H1 (cell line): ENCODE results near the gene ADCY7. TPM values are rescaled to one million over a fixed set of nuclear protein-coding genes. Genes with fewer than 3 reads are reported as not detected.

Experiments used
- ATF2 ChIP-seq: IDR thresholded peaks from 2 replicates; pipeline ENCODE4 v1.6.1; 2012; ENCODE audit warnings: low read length, inconsistent platforms
- CHD1 ChIP-seq: IDR thresholded peaks from 2 replicates; pipeline ENCODE4 v1.6.1; 2012; ENCODE audit warnings: low read depth, low read length, improper control_type of control experiment
- CHD7 ChIP-seq: fragments of 300-600 bp; sonication (generic); IDR thresholded peaks from 2 replicates; pipeline ENCODE4 v1.7.1; 2012; ENCODE audit warnings: low read length, moderate library complexity, mild to moderate bottlenecking, inconsistent platforms; ENCODE audit not compliant: insufficient replicate concordance
- GTF2F1 ChIP-seq: IDR thresholded peaks from 2 replicates; pipeline ENCODE4 v1.6.1; 2012; ENCODE audit warnings: low read depth, low read length, improper control_type of control experiment, borderline replicate concordance
- HDAC6 ChIP-seq: IDR thresholded peaks from one replicate; pipeline ENCODE4 v1.7.1; 2012; ENCODE audit warnings: low read depth, mild to moderate bottlenecking, inconsistent platforms, low read length, moderate library complexity
- SIX5 ChIP-seq: IDR thresholded peaks from 2 replicates; pipeline ENCODE4 v1.6.1; 2011; ENCODE audit warnings: mild to moderate bottlenecking, low read depth, low read length
- SP2 ChIP-seq: IDR thresholded peaks from 2 replicates; pipeline ENCODE4 v1.6.1; 2012; ENCODE audit warnings: mild to moderate bottlenecking, low read length, inconsistent platforms
- SUZ12 ChIP-seq: fragments of 200-600 bp; sonication (generic); IDR thresholded peaks from 2 replicates; pipeline ENCODE4 v1.6.1; 2012; ENCODE audit warnings: mild to moderate bottlenecking, inconsistent platforms, low read length, moderate library complexity, mixed read lengths
- TCF12 ChIP-seq: IDR thresholded peaks from 2 replicates; pipeline ENCODE4 v1.6.1; 2011; ENCODE audit warnings: low read depth, mild to moderate bottlenecking, low read length
- ZNF274 ChIP-seq: IDR thresholded peaks from 2 replicates; pipeline ENCODE4 v1.7.0; 2012; ENCODE audit warnings: low read length, borderline replicate concordance; ENCODE audit errors: extremely low read depth
- polyA plus RNA-seq, 7 experiments: library from polyadenylated mRNA; depleted of rRNA in 3 of 7; stranded (reverse) in 5 of 7; unstranded in 2 of 7; fragments of >200 nt in 5 of 7; fragments of 200-250 nt in 2 of 7; gene quantifications; 1 replicate in 5 of 7; 2 replicates in 1 of 7; 4 replicates in 1 of 7; pipeline versions ENCODE4 v1.2.1 to v1.2.3, GENCODE V29; 2011 to 2013; ENCODE audit warnings: missing spikeins in 2 of 7, mixed read lengths in 2 of 7
- total RNA-seq: library from RNA; stranded (reverse); fragmentation: NEBNext Ultra II Directional; extraction: Animal tissue kit (Norgen Biotek cat#: 25700); gene quantifications from 2 replicates; pipeline ENCODE4 v1.2.1, GENCODE V29; 2021

Gene ADCY7
- total and polyA plus RNA-seq, 2 of the 8 experiments (the other 6 are each of a cell fraction or from before 2014, with no cell fraction given), result 2.4 to 5.1 TPM

GRCh38 chr16:50285406-50286003, 19.2 kb downstream of the ADCY7 start (continued):
- TF ChIP-seq CHD7 (no peak), SUZ12 (no peak), SIX5 (no peak), TCF12 (no peak), GTF2F1 (no peak), ATF2 (no peak), ZNF274 (no peak), HDAC6 (no peak), SP2 (no peak), CHD1 (no peak)
- TF ChIP-seq, all 59 proteins: peak for 0
